Spleen (tissue), 11 donors: Measurements from ENCODE around the gene CRHR2. TPM values are rescaled to one million over a fixed set of nuclear protein-coding genes. Genes with fewer than 3 reads are reported as not detected.
A peak's percentile ranks its signal among the peaks of the same experiment; 100 is the strongest.

ENCODE experiments used
- DNase-seq: peaks from one replicate; pipeline ENCODE4 v3.0.0-alpha.2; 2020
- H3K27ac ChIP-seq, 8 donors: fragments of 200-600 bp; sonication (generic) in 7 of 8; 1 replicate in 4 of 8; 2 replicates in 4 of 8; pipeline versions ENCODE4 v1.5.0 to v1.8.0; 2016 to 2021; ENCODE audit warnings: inconsistent platforms in 4 of 8, mild to moderate bottlenecking in 4 of 8, moderate library complexity in 1 of 8
- H3K27me3 ChIP-seq, 7 donors: fragments of 200-600 bp; sonication (generic) in 6 of 7; replicated peaks in 1 of 7; 1 replicate in 4 of 7; 2 replicates in 3 of 7; pipeline versions ENCODE4 v1.5.0 to v1.8.0; 2016 to 2021; ENCODE audit warnings: inconsistent platforms in 3 of 7, mild to moderate bottlenecking in 1 of 7
- H3K36me3 ChIP-seq, 6 donors: fragments of 200-600 bp; sonication (generic) in 5 of 6; 1 replicate in 4 of 6; 2 replicates in 2 of 6; pipeline versions ENCODE4 v1.5.0 to v1.8.0; 2016 to 2021; ENCODE audit warnings: inconsistent platforms in 2 of 6
- H3K4me1 ChIP-seq, 6 donors: fragments of 200-600 bp; sonication (generic) in 5 of 6; 1 replicate in 3 of 6; 2 replicates in 3 of 6; pipeline versions ENCODE4 v1.5.0 to v1.8.0; 2016 to 2021; ENCODE audit warnings: inconsistent platforms in 3 of 6
- H3K4me3 ChIP-seq, 8 donors: fragments of 200-600 bp; sonication (generic) in 7 of 8; 1 replicate in 4 of 8; 2 replicates in 4 of 8; pipeline versions ENCODE4 v1.5.0 to v1.8.0; 2016 to 2021; ENCODE audit warnings: inconsistent platforms in 4 of 8, mild to moderate bottlenecking in 4 of 8, moderate library complexity in 2 of 8
- H3K9me3 ChIP-seq, 8 donors: fragments of 200-600 bp; sonication (generic) in 7 of 8; 1 replicate in 4 of 8; 2 replicates in 4 of 8; pipeline versions ENCODE4 v1.5.0 to v1.8.0; 2016 to 2021; ENCODE audit warnings: inconsistent platforms in 4 of 8
- POLR2A ChIP-seq, 3 donors: fragments of 450-650 bp; IDR thresholded peaks; one replicate each; pipeline ENCODE4 v1.5.1; 2017; ENCODE audit warnings: antibody characterized with exemption in 3 of 3, mild to moderate bottlenecking in 1 of 3
- POLR2AphosphoS5 ChIP-seq, 3 donors: sonication (generic); formaldehyde crosslinking; IDR thresholded peaks; one replicate each; pipeline ENCODE4 v1.5.1; 2017; ENCODE audit warnings: antibody characterized with exemption in 3 of 3
- WGBS, 5 donors: extraction: QIAGEN DNeasy Blood & Tissue Kit in 3 of 5; methylation state at CpG; one replicate each; pipeline versions ENCODE4 v1.1.5 to v1.1.7; 2013 to 2018; 5-methylcytosine and 5-hydroxymethylcytosine counted together
- intact Hi-C: fragments of 100-400 bp; cut with DNase I; formaldehyde crosslinking; loops from one replicate; pipeline ENCODE4 v1.15.0; 2023; ENCODE audit warnings: low total_unique reads
- polyA plus RNA-seq, 3 donors: library from polyadenylated mRNA; stranded (reverse); fragments of 200-250 nt; gene quantifications; one replicate each; pipeline ENCODE4 v1.2.1, GENCODE V29; 2013
- total RNA-seq, 7 donors: library from RNA; depleted of rRNA in 3 of 7; stranded (reverse); fragments of >200 nt in 3 of 7; fragmentation: NEBNext Ultra II Directional in 4 of 7; extraction: Animal tissue kit (Norgen Biotek cat#: 25700) in 4 of 7; gene quantifications; one replicate each; pipeline versions ENCODE4 v1.1.0 to v1.2.1, GENCODE V29; 2016 to 2021
- TF ChIP-seq, protein P1 (sequence below), 11 experiments: fragments of 200-600 bp in 7 of 11; fragments of 450-650 bp in 4 of 11; sonication (generic) in 4 of 11; IDR thresholded peaks in 8 of 11; conservative IDR thresholded peaks in 3 of 11; 1 replicate in 7 of 11; 2 replicates in 4 of 11; pipeline versions ENCODE4 v1.4.0 to v1.8.0; 2016 to 2021; ENCODE audit warnings: antibody characterized with exemption in 11 of 11, inconsistent platforms in 4 of 11, mild to moderate bottlenecking in 1 of 11
- donor health status: healthy with polysubstance abuse.
- donor health status: DM: no; HTN: no; CAD: no; lungs with moderate emphysema.
- donor health status: DM: no; HTN: no; CAD: no.
- donor health status: Bipolar disorder and iron deficiency.
- donor health status: healthy.
- donor health status: DM: no; HTN: no; CAD: no.
- donor health status: DM: yes; HTN: yes; CAD: no.

CRHR2 gene
- total and polyA plus RNA-seq, 10 donors = not detected

GRCh38 chr7:30646154-30646553, 36.1 kb downstream of the CRHR2 start:
- H3K4me3 ChIP-seq = no peak overlapping the region
- no peak overlapping the region for H3K27ac ChIP-seq
- H3K9me3 ChIP-seq = no peaks in the 10 kb centered on the region
- intact Hi-C loops = no loop called here
- peaks cover 0 to 43% (median 0%) of the 10 kb centered on the region in 6 donors for H3K36me3 ChIP-seq
- WGBS, 5 donors = 93 to 97% (median 95%) methylated on average over 12 of the region's 12 CpGs
- H3K27me3 ChIP-seq = no peaks in the 10 kb centered on the region
- DNase-seq = no peak
- no peaks in the 10 kb centered on the region for H3K4me1 ChIP-seq
- TF ChIP-seq, protein P1, sequence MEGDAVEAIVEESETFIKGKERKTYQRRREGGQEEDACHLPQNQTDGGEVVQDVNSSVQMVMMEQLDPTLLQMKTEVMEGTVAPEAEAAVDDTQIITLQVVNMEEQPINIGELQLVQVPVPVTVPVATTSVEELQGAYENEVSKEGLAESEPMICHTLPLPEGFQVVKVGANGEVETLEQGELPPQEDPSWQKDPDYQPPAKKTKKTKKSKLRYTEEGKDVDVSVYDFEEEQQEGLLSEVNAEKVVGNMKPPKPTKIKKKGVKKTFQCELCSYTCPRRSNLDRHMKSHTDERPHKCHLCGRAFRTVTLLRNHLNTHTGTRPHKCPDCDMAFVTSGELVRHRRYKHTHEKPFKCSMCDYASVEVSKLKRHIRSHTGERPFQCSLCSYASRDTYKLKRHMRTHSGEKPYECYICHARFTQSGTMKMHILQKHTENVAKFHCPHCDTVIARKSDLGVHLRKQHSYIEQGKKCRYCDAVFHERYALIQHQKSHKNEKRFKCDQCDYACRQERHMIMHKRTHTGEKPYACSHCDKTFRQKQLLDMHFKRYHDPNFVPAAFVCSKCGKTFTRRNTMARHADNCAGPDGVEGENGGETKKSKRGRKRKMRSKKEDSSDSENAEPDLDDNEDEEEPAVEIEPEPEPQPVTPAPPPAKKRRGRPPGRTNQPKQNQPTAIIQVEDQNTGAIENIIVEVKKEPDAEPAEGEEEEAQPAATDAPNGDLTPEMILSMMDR (IDR thresholded peaks at IDR 0.05 in 8 of 11, conservative IDR thresholded peaks at IDR 0.05 in 3 of 11) = no peak
- TF ChIP-seq POLR2A (IDR thresholded peaks at IDR 0.05) (no peak), POLR2AphosphoS5 (IDR thresholded peaks at IDR 0.05) (peak in 1 of 3 donors; percentile 35)

GRCh38 chr7:30645661-30646060, 36.6 kb downstream of the CRHR2 start:
- TF ChIP-seq POLR2A (IDR thresholded peaks at IDR 0.05) = no peak
- no peak for TF ChIP-seq POLR2AphosphoS5 (IDR thresholded peaks at IDR 0.05)
- TF ChIP-seq, protein P1 (IDR thresholded peaks at IDR 0.05 in 8 of 11, conservative IDR thresholded peaks at IDR 0.05 in 3 of 11) = no peak
- WGBS, 5 donors = 93 to 95% (median 94%) methylated on average over 3 of the region's 3 CpGs
- no peak overlapping the region for H3K27ac ChIP-seq
- H3K36me3 ChIP-seq = peaks cover 0 to 43% (median 0%) of the 10 kb centered on the region in 6 donors
- H3K27me3 ChIP-seq = no peaks in the 10 kb centered on the region
- no peaks in the 10 kb centered on the region for H3K4me1 ChIP-seq
- DNase-seq = no peak
- intact Hi-C loops = no loop called here
- no peak overlapping the region for H3K4me3 ChIP-seq
- no peaks in the 10 kb centered on the region for H3K9me3 ChIP-seq

GRCh38 chr7:30644286-30644955, 37.8 kb downstream of the CRHR2 start:
- TF ChIP-seq POLR2A (IDR thresholded peaks at IDR 0.05) = no peak
- no peak for TF ChIP-seq POLR2AphosphoS5 (IDR thresholded peaks at IDR 0.05)
- TF ChIP-seq, protein P1 (IDR thresholded peaks at IDR 0.05 in 8 of 11, conservative IDR thresholded peaks at IDR 0.05 in 3 of 11) = no peak
- no peaks in the 10 kb centered on the region for H3K27me3 ChIP-seq
- no peak for DNase-seq
- no peaks in the 10 kb centered on the region for H3K9me3 ChIP-seq
- peaks cover 0 to 43% (median 0%) of the 10 kb centered on the region in 6 donors for H3K36me3 ChIP-seq
- H3K4me3 ChIP-seq = no peak overlapping the region
- intact Hi-C loops = no loop called here
- WGBS, 5 donors = 91 to 95% (median 94%) methylated on average over 4 of the region's 4 CpGs
- no peaks in the 10 kb centered on the region for H3K4me1 ChIP-seq
- no peak overlapping the region for H3K27ac ChIP-seq

DNA sequence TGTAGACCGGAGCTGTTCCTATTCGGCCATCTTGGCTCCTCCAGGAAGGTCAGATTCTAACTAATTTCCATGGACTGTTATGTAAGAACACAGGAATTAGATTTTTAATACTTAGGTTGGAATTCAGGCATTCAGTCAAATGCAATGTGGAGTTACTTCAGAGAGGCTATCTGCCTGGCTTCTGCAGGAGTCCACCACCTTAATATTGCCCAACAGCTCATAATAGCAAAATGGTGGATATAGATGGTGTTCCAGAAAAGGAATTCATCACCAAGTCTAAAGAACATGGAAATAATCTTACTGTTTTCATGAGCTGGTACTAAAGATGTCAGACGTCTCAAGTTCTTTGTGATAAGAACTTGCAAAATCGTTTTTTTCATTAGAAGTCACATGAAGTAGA, 39.5 kb downstream of the CRHR2 start:
- Histone ChIP-seq H3K27ac (no peak overlapping the region), H3K27me3 (no peaks in the 10 kb centered on the region), H3K9me3 (no peaks in the 10 kb centered on the region), H3K4me1 (no peaks in the 10 kb centered on the region), H3K36me3 (peaks cover 0 to 39% (median 0%) of the 10 kb centered on the region in 6 donors), H3K4me3 (peak overlapping the region in 1 of 8 donors; percentile 21)
- 82 to 95% (median 89%) methylated on average over 4 of the region's 4 CpGs for WGBS, 5 donors
- no peak for TF ChIP-seq POLR2A (IDR thresholded peaks at IDR 0.05)
- TF ChIP-seq, protein P1 (IDR thresholded peaks at IDR 0.05 in 8 of 11, conservative IDR thresholded peaks at IDR 0.05 in 3 of 11) = no peak
- TF ChIP-seq POLR2AphosphoS5 (IDR thresholded peaks at IDR 0.05) = no peak
- DNase-seq = no peak
- intact Hi-C loops = no loop called here
